Ramos (cell line): ENCODE measurements around the gene GLDC.

Experiments
- in situ Hi-C: fragments of 300-500 bp; cut with MboI; formaldehyde crosslinking; loops from one replicate; pipeline ENCODE4 v1.14.3; 2022; ENCODE audit warnings: low sequenced_read_pairs; ENCODE audit not compliant: unreplicated experiment

GLDC gene

DNA sequence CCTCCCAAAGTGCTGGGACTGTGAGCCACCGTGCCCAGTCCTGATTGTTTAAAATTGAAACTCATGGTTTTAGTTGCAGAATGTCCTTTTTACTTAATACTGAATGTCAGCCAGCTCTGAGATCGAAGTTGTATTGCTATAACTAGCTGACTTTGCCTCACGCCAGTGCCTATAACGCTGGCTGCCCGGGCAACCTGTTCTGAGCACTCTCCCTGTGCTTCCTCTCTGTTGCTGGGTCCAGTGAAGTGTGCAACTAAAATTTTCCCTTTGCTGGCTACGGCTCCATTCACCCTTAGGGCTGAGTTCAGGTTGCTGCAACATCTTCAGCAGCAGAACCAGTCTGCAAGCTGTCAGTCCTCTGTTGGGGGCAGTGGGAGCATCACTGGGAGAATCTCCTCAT, 65.9 kb downstream of the GLDC start:
- in situ Hi-C loops: loop anchor here (10.0 kb wide), 2 partner anchors 95 to 155 kb away; no protein-coding TSS in a partner anchor

DNA sequence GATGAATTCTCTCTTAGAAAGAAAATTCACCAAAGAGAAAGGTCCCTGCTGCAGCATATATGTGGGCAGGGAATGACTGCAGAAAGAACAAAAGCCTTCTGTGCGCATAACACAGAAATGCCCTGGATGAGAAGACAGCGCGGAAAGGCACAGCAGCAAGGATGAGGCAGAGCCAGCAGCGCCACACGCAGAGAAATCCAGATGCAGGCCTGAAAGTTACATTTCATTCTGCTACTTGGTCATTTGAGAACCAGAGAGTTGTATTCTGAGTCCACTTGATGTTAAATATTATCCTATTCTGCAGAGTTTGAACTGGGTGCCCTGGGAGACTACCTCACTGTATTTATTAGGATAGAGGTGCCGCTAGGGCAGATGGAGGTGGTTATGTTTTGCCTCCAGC, 68.5 kb downstream of the GLDC start:
- in situ Hi-C loops: no loop called here

- in situ Hi-C loops: no loop called here
These were observed 70.0 kb downstream of the GLDC start for GRCh38 chr9:6575324-6576034.

DNA sequence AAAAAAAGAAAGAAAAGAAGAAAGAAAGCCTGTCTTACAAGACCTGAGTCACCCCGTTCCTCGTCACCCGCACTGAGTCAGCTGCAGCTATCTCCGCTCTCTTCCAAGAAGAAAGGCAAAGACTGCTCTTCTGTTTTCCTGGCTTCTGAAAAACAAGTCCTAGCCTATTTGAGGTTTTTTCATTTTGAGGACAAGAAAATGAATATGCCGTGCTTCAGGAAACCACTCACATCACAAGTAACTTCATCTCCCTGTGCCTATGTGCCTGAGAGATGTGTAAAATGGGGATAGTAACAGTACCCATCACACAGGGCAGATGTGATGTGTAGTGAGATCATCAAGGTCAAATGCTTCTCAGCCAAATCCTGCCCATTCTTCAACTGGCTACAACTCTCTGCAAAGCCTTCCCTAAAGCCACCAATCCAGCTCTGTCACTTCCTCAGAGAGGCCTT, 78.4 kb downstream of the GLDC start:
- in situ Hi-C loops: loop anchor here (5.0 to 25.0 kb wide), 2 partner anchors 215 to 505 kb away; no protein-coding TSS in a partner anchor

DNA sequence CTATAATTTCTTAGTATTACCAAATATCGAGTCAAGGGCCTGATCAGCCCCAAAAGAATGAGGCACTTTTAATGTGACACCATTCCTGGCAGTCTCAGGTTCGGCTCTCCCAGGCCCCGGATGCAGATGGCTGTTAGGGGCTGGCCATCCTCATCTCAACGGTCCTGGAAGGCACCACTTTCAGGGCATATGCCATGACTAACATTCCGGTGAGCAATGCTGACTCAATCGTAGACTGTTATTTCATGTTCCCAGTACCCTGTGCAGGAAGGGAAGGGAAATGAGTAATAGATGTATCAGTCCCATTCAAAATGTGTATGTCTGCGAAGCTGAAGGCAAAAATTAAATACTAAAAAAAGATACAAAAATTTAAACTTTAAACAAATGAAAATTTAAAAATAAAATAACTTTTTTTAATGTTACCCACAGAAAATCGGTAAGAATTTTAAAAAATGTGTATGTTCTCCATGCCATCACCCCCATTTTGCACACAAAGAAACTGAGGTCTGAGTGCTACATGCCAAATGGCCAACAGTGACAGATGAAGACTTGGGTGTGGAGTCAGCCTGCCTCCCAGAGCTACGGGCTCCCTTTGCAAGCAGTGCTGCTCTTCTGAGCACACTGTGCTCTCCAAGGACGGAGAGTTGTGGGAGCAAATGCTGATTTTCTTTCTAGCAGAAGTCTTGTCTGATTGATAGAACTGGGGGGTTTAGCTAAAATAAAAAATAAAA, 79.0 kb downstream of the GLDC start:
- in situ Hi-C loops: loop anchor here (5.0 to 25.0 kb wide), 2 partner anchors 214 to 504 kb away; no protein-coding TSS in a partner anchor

GRCh38 chr9:6565312-6565711, 80.2 kb downstream of the GLDC start:
- in situ Hi-C loops: loop anchor here (5.0 to 25.0 kb wide), 2 partner anchors 213 to 503 kb away; no protein-coding TSS in a partner anchor

DNA sequence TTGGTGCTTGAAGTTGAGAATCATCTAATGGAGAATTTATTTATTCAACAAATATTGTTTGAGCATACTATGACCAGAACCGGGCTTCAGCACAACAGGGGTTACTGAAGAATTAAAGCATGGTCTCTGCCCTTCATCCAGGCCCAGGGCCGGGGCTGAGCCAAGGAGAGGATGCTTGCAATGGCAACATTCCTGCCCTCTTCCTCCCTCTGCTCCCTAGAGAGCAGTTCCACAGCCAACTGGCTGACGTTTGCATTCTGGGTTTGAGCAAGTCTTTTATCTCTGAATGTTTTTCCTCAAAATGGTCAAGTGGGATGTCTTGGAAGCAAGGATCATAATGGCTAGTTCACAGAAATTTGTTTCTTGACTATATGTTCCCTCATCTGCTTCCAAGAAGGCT, 80.7 kb downstream of the GLDC start:
- in situ Hi-C loops: loop anchor here (5.0 to 25.0 kb wide), 2 partner anchors 213 to 503 kb away; no protein-coding TSS in a partner anchor

DNA sequence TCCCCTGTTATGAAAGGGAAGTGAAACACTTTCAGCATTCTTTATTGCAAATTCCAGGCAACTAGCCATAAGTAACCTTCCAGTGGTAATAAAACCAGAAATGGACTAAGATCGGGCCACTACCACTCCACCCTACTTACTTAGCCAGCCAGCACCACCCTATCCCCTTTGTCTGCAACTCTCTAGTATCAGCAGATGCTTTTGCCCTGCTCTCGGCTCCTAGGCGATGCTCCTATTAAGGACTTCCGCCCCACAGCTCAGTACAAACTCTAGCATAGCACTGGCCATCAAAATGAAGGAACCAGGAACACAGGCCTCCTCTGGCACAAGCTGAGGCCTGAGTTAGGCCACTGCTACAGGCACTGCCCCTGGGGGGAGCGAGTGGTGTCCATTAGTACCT, 81.2 kb downstream of the GLDC start:
- in situ Hi-C loops: loop anchor here (25.0 kb wide), 1 partner anchor 502 kb away; no protein-coding TSS in a partner anchor

DNA sequence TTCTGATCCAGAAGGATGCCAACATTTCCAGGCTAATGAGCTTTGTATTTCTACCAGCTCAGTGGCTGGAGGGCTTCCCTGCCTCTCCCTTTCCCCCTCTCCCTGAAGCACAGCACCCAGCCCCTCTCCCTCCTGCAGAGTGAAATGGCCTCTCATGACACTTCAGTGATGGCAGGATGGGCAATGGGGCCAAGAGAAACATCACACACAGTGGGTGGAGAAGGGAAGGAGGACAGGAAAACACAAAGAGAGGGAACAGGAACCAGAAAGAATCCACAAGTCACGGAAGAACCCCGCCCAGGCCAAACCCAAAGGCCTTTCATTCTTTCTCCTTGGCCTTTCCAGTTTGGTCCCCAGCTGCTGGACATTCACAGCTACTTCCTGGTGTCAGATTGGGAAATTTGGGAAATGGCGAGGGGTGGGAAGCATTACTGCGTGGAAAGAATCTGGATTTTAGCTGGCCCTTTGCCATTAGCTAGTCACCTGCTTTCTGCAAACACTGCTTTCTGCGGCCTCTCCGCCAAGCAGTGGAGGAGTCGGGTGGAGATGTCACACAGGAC, 82.6 kb downstream of the GLDC start:
- in situ Hi-C loops: loop anchor here (25.0 kb wide), 1 partner anchor 501 kb away; no protein-coding TSS in a partner anchor

GRCh38 chr9:6562201-6562600, 83.3 kb downstream of the GLDC start:
- in situ Hi-C loops: loop anchor here (25.0 kb wide), 1 partner anchor 500 kb away; no protein-coding TSS in a partner anchor

GRCh38 chr9:6557883-6558616, 87.5 kb downstream of the GLDC start:
- in situ Hi-C loops: loop anchor here (25.0 kb wide), 1 partner anchor 496 kb away; no protein-coding TSS in a partner anchor

DNA sequence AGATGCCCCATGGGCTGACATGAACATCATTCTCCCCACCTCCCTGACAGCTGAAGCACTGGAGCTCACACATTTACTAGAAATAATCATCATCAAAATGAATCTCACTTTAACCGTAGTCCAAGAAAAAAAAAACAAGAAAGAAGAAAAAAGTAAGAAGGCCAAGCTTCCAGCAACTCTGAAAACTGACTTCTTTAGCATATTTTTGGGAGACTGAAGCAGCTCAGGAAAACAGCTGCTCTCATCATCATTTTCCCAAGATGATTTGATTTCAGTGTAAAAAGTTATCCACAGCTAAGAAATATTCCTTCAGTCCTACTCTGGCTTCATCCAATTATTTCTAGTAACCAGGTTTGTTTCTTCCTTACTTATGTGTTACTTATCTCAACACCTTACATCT, 91.7 kb downstream of the GLDC start:
- in situ Hi-C loops: loop anchor here (25.0 kb wide), 1 partner anchor 492 kb away; no protein-coding TSS in a partner anchor

DNA sequence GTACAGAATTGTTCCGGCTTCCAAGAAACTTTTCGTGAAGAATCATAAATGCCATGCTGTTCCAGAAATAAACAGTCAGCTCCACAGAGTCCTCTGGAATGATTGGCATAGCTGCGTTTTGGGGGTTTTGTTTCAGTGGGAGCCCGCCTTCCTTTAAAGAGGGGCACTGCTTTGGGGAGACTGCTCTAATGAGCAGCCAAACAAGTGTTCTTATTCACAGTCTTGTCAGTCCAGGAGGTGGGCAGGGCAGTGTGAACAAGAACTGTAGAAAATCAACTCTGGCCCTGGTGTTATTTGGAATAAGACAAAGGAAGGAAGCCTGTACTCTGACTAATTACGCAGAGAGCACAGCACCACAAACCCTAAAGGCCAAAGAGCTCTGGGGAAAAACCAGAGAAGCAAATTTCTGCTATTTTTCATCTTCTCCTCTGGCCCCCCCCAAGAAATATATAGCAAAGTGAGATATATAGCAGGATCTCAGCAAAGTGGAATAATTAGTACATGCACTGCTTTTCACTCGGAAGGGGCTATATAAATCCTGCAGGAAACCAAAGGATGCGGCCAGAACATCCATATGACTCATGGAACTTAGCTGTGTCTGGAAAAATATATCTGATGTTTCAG, 92.9 kb downstream of the GLDC start:
- in situ Hi-C loops: loop anchor here (25.0 kb wide), 1 partner anchor 490 kb away; no protein-coding TSS in a partner anchor

GRCh38 chr9:6552033-6552432, 93.5 kb downstream of the GLDC start:
- in situ Hi-C loops: loop anchor here (25.0 kb wide), 1 partner anchor 490 kb away; no protein-coding TSS in a partner anchor

- in situ Hi-C loops: loop anchor here (25.0 kb wide), 1 partner anchor 489 kb away; no protein-coding TSS in a partner anchor
These were observed 94.4 kb downstream of the GLDC start for GRCh38 chr9:6551136-6551535.

DNA sequence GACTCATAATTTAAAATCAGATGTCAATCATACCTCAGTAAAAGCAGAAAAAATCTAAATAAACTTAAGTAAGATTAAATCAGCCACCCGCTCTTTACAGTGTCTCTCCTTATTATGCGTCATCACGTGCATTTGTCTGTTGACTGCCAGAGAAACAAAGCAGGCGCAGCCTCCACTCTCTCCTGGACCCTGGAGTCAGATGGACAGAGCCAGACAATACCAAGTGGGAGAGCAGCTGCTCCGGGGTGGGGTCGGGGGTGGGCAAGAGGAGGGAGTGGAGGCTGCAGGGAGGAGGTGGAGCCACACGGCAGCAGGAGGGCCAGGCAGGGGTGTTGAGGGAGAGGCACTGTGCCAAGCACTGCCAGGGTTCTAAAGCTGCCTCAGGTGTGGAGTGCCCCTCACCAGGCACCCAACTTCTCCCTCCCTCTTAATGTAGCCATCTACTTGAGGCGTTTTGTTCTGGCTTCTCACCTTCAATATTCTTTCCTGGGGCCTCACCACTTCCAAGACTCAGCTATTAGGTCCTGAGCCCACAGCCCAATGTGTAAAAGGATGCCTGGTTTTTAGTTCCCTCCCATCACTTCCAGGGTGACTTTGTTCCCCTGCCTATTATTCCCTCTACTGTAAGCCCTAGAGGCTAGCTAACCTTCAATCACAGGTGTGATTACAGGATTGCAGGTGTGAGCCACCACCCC, 96.3 kb downstream of the GLDC start:
- in situ Hi-C loops: no loop called here

GRCh38 chr9:6545017-6545691, 100.4 kb downstream of the GLDC start:
- in situ Hi-C loops: no loop called here

DNA sequence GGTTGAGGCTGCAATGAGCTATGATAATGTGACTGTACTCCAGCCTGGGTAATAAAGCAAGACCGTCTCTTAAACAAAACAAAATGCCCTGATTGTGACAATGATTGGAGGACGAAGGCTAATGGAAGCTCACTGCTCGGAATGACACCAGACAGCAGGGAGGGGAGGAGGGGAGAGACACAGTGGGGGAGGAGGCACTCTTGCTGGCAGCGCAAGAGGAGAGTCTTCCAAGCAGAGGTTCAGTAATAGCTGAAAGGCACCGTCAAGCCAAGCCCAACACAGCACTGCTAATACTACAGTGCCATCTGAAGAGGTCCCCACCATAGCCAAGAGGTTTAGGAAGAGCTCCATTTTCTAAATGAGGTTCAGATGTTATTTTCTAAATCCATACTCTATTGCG, 102.3 kb downstream of the GLDC start:
- in situ Hi-C loops: no loop called here
